GM23338 (cell line): ENCODE results near the gene SERTAD3. TPM values are rescaled to one million over a fixed set of nuclear protein-coding genes. Genes with fewer than 3 reads are reported as not detected.

Source experiments
- ATAC-seq: fragments of 200-7000 bp; cut with Tn5 transposase; 3 replicates; pipeline ENCODE4 v1.9.1; 2020
- DNase-seq: peaks from one replicate; pipeline ENCODE4 v3.0.0-alpha.2; 2015; ENCODE audit warnings: low spot score
- H2AFZ ChIP-seq: fragments of 200-600 bp; sonication (generic); 2 replicates; pipeline ENCODE4 v1.8.0; 2016; ENCODE audit warnings: antibody characterized with exemption, mild to moderate bottlenecking, moderate library complexity
- H3F3A ChIP-seq: fragments of 200-600 bp; sonication (generic); replicated peaks from 2 replicates; pipeline ENCODE4 v1.8.0; 2017; ENCODE audit warnings: antibody characterized with exemption, mixed run types, low read depth
- H3K27ac ChIP-seq: fragments of 200-600 bp; sonication (generic); 2 replicates; pipeline ENCODE4 v1.6.1; 2016; ENCODE audit warnings: low read depth
- H3K27me3 ChIP-seq: fragments of 200-600 bp; sonication (generic); 2 replicates; pipeline ENCODE4 v1.8.0; 2016; ENCODE audit warnings: mild to moderate bottlenecking, mixed run types, moderate library complexity; ENCODE audit not compliant: insufficient read depth
- H3K36me3 ChIP-seq: fragments of 200-600 bp; sonication (generic); 2 replicates; pipeline ENCODE4 v1.8.0; 2016; ENCODE audit warnings: mild to moderate bottlenecking; ENCODE audit not compliant: insufficient read depth
- H3K4me1 ChIP-seq: fragments of 200-600 bp; sonication (generic); 2 replicates; pipeline ENCODE4 v1.8.0; 2016; ENCODE audit warnings: mild to moderate bottlenecking, moderate library complexity; ENCODE audit not compliant: insufficient read depth
- H3K4me2 ChIP-seq: fragments of 200-600 bp; sonication (generic); 2 replicates; pipeline ENCODE4 v1.7.1; 2017; ENCODE audit warnings: mixed run types
- H3K4me3 ChIP-seq: fragments of 200-600 bp; sonication (generic); 2 replicates; pipeline ENCODE4 v1.6.1; 2016; ENCODE audit warnings: mixed run types
- H3K79me2 ChIP-seq: fragments of 200-600 bp; sonication (generic); replicated peaks from 2 replicates; pipeline ENCODE4 v1.8.0; 2017; ENCODE audit warnings: mild to moderate bottlenecking; ENCODE audit not compliant: insufficient read depth
- H3K9me2 ChIP-seq: fragments of 200-600 bp; sonication (generic); 2 replicates; pipeline ENCODE4 v1.8.0; 2017; ENCODE audit not compliant: insufficient read depth
- H4K20me1 ChIP-seq: fragments of 200-600 bp; sonication (generic); replicated peaks from 2 replicates; pipeline ENCODE4 v1.8.0; 2017; ENCODE audit warnings: mild to moderate bottlenecking; ENCODE audit not compliant: insufficient read depth
- H3K27ac Mint-ChIP-seq: 2 replicates; pipeline ENCODE4 v1.8.0; 2020; ENCODE audit warnings: inconsistent platforms, mild to moderate bottlenecking, moderate library complexity, mixed read lengths
- H3K27me3 Mint-ChIP-seq: 3 replicates; pipeline ENCODE4 v1.8.0; 2022; ENCODE audit warnings: low read depth, mild to moderate bottlenecking, moderate library complexity, mixed read lengths, inconsistent platforms; ENCODE audit not compliant: insufficient read depth, poor library complexity
- H3K36me3 Mint-ChIP-seq: 3 replicates; pipeline ENCODE4 v1.8.0; 2021; ENCODE audit warnings: low read depth, mild to moderate bottlenecking, inconsistent platforms, moderate library complexity, mixed read lengths
- H3K4me1 Mint-ChIP-seq: 3 replicates; pipeline ENCODE4 v1.8.0; 2020; ENCODE audit warnings: mild to moderate bottlenecking, inconsistent platforms, mixed read lengths
- H3K4me3 Mint-ChIP-seq: 3 replicates; pipeline ENCODE4 v1.8.0; 2021; ENCODE audit warnings: moderate library complexity, mild to moderate bottlenecking, inconsistent platforms, mixed read lengths
- H3K9me3 Mint-ChIP-seq: 3 replicates; pipeline ENCODE4 v1.8.0; 2020; ENCODE audit warnings: moderate library complexity, mild to moderate bottlenecking, inconsistent platforms, mixed read lengths
- CREB1 ChIP-seq: fragments of 250-450 bp; sonication (Bioruptor Pico); IDR thresholded peaks from 2 replicates; pipeline ENCODE4 v1.5.0; 2020; ENCODE audit warnings: low read depth, mild to moderate bottlenecking, moderate library complexity
- EZH2 ChIP-seq: fragments of 200-600 bp; sonication (generic); IDR thresholded peaks from one replicate; pipeline ENCODE4 v1.8.0; 2017; ENCODE audit warnings: antibody characterized with exemption, mild to moderate bottlenecking, low read depth; ENCODE audit not compliant: unreplicated experiment
- EZH2phosphoT487 ChIP-seq: fragments of 200-600 bp; sonication (generic); IDR thresholded peaks from one replicate; pipeline ENCODE4 v1.8.1; 2018; ENCODE audit warnings: antibody characterized with exemption; ENCODE audit not compliant: unreplicated experiment
- JUNB ChIP-seq: IDR thresholded peaks from one replicate; pipeline ENCODE4 v1.6.1; 2016; ENCODE audit warnings: antibody characterized with exemption; ENCODE audit not compliant: unreplicated experiment
- NANOG ChIP-seq: IDR thresholded peaks from 2 replicates; pipeline ENCODE4 v1.6.1; 2016; ENCODE audit warnings: antibody characterized with exemption, borderline replicate concordance
- POLR2AphosphoS5 ChIP-seq: IDR thresholded peaks from 2 replicates; pipeline ENCODE4 v1.6.1; 2016; ENCODE audit warnings: antibody characterized with exemption, low read depth
- polyA plus RNA-seq: library from polyadenylated mRNA; unstranded; fragments of >200 nt; fragmentation: Nextera tagmentation; extraction: Ambion mirVana; gene quantifications from 2 replicates; pipeline ENCODE4 v1.2.1, GENCODE V29; 2016
- total RNA-seq: library from RNA; depleted of rRNA; stranded (reverse); fragments of >200 nt; shearing (Covaris generic); gene quantifications from 2 replicates; pipeline ENCODE4 v1.2.3, GENCODE V29; 2014
- TF ChIP-seq, protein P1 (sequence below): fragments of 250-450 bp; sonication (Bioruptor Pico); IDR thresholded peaks from 2 replicates; pipeline ENCODE4 v1.5.0; 2020; ENCODE audit warnings: mild to moderate bottlenecking, moderate library complexity
- TF ChIP-seq, protein P2 (sequence below): IDR thresholded peaks from 2 replicates; pipeline ENCODE4 v1.6.1; 2016; ENCODE audit warnings: antibody characterized with exemption
- TF ChIP-seq, protein P3 (sequence below): IDR thresholded peaks from one replicate; pipeline ENCODE4 v1.6.1; 2018; ENCODE audit warnings: antibody characterized with exemption; ENCODE audit not compliant: unreplicated experiment
- TF ChIP-seq, protein P4 (sequence below), 2 experiments: fragments of 200-600 bp in 1 of 2; sonication (generic) in 1 of 2; conservative IDR thresholded peaks; 2 replicates each; pipeline versions ENCODE4 v1.5.1 to v1.6.1; 2016 to 2017; ENCODE audit warnings: antibody characterized with exemption in 2 of 2, low read depth in 2 of 2, mild to moderate bottlenecking in 2 of 2, moderate library complexity in 1 of 2

SERTAD3 gene
- total and polyA plus RNA-seq, 2 experiments from 2014 or later, result 15.4 to 24.1 TPM

DNA sequence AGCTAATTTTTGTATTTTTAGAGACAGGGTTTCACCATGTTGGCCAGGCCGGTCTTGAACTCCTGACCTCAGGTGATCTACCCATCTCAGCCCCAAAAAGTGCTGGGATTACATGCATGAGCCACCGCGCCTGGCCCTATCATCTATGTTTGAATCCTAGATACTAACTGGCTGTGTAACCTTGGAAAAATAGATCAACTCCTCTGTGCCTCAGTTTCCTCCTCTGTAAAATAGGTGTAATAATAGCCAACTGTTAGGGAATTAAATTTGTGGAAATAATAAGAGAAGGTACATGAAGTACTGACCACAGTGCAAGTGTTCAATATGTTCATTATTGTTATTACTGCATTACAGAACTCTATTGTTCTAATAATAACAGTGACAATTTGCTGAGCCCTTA is 27.0 kb upstream of the SERTAD3 start (continued):
- TF ChIP-seq CREB1 (CRISPR knock-in tag) (no peak), JUNB (no peak), POLR2AphosphoS5 (no peak)
- TF ChIP-seq, protein P1, sequence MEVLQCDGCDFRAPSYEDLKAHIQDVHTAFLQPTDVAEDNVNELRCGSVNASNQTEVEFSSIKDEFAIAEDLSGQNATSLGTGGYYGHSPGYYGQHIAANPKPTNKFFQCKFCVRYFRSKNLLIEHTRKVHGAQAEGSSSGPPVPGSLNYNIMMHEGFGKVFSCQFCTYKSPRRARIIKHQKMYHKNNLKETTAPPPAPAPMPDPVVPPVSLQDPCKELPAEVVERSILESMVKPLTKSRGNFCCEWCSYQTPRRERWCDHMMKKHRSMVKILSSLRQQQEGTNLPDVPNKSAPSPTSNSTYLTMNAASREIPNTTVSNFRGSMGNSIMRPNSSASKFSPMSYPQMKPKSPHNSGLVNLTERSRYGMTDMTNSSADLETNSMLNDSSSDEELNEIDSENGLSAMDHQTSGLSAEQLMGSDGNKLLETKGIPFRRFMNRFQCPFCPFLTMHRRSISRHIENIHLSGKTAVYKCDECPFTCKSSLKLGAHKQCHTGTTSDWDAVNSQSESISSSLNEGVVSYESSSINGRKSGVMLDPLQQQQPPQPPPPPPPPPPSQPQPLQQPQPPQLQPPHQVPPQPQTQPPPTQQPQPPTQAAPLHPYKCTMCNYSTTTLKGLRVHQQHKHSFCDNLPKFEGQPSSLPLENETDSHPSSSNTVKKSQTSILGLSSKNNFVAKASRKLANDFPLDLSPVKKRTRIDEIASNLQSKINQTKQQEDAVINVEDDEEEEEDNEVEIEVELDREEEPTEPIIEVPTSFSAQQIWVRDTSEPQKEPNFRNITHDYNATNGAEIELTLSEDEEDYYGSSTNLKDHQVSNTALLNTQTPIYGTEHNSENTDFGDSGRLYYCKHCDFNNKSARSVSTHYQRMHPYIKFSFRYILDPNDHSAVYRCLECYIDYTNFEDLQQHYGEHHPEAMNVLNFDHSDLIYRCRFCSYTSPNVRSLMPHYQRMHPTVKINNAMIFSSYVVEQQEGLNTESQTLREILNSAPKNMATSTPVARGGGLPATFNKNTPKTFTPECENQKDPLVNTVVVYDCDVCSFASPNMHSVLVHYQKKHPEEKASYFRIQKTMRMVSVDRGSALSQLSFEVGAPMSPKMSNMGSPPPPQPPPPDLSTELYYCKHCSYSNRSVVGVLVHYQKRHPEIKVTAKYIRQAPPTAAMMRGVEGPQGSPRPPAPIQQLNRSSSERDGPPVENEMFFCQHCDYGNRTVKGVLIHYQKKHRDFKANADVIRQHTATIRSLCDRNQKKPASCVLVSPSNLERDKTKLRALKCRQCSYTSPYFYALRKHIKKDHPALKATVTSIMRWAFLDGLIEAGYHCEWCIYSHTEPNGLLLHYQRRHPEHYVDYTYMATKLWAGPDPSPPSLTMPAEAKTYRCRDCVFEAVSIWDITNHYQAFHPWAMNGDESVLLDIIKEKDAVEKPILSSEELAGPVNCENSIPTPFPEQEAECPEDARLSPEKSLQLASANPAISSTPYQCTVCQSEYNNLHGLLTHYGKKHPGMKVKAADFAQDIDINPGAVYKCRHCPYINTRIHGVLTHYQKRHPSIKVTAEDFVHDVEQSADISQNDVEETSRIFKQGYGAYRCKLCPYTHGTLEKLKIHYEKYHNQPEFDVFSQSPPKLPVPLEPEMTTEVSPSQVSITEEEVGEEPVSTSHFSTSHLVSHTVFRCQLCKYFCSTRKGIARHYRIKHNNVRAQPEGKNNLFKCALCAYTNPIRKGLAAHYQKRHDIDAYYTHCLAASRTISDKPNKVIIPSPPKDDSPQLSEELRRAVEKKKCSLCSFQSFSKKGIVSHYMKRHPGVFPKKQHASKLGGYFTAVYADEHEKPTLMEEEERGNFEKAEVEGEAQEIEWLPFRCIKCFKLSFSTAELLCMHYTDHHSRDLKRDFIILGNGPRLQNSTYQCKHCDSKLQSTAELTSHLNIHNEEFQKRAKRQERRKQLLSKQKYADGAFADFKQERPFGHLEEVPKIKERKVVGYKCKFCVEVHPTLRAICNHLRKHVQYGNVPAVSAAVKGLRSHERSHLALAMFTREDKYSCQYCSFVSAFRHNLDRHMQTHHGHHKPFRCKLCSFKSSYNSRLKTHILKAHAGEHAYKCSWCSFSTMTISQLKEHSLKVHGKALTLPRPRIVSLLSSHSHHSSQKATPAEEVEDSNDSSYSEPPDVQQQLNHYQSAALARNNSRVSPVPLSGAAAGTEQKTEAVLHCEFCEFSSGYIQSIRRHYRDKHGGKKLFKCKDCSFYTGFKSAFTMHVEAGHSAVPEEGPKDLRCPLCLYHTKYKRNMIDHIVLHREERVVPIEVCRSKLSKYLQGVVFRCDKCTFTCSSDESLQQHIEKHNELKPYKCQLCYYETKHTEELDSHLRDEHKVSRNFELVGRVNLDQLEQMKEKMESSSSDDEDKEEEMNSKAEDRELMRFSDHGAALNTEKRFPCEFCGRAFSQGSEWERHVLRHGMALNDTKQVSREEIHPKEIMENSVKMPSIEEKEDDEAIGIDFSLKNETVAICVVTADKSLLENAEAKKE (CRISPR knock-in tag), result no peak

DNA sequence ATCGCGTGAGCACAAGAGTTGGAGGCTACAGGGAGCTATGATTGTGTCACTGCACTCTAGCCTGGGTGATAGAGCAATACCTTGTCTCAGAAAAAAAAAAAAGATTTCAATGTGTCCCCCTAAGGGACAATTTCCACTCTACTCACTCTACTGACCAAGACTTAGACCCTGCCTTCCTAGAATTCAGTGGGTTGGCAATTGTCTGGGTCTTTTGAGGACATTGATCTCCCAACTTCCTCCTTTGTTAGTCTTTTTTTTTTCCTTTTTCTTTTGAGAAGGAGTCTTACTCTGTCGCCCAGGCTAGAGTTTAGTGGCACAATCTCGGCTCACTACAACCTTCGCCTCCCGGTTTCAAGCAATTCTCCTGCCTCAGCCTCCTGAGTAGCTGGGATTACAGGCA is 24.9 kb upstream of the SERTAD3 start:
- Histone ChIP-seq H3K27me3 (peaks cover 36% of the 10 kb centered on the region), H3K4me2 (no peak overlapping the region), H4K20me1 (no peaks in the 10 kb centered on the region), H3F3A (peaks cover 3% of the 10 kb centered on the region; the same call in 1 of the 2 replicates), H3K27ac (no peak overlapping the region), H2AFZ (no peak overlapping the region), H3K4me3 (no peak overlapping the region), H3K79me2 (no peaks in the 10 kb centered on the region), H3K4me1 (no peaks in the 10 kb centered on the region; the same call in 1 of the 2 replicates), H3K36me3 (no peaks in the 10 kb centered on the region), H3K9me2 (no peaks in the 10 kb centered on the region)
- Mint-ChIP-seq H3K9me3 (no peaks in the 10 kb centered on the region; the same call in 2 of the 3 replicates), H3K27ac (no peak overlapping the region), H3K36me3 (no peaks in the 10 kb centered on the region; the same call in 2 of the 3 replicates), H3K4me1 (peaks cover 13% of the 10 kb centered on the region), H3K4me3 (no peak overlapping the region), H3K27me3 (peaks cover 34% of the 10 kb centered on the region)
- TF ChIP-seq NANOG, result no peak
- TF ChIP-seq, protein P2, sequence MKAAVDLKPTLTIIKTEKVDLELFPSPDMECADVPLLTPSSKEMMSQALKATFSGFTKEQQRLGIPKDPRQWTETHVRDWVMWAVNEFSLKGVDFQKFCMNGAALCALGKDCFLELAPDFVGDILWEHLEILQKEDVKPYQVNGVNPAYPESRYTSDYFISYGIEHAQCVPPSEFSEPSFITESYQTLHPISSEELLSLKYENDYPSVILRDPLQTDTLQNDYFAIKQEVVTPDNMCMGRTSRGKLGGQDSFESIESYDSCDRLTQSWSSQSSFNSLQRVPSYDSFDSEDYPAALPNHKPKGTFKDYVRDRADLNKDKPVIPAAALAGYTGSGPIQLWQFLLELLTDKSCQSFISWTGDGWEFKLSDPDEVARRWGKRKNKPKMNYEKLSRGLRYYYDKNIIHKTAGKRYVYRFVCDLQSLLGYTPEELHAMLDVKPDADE, result no peak
- TF ChIP-seq JUNB, result no peak
- TF ChIP-seq, protein P3, sequence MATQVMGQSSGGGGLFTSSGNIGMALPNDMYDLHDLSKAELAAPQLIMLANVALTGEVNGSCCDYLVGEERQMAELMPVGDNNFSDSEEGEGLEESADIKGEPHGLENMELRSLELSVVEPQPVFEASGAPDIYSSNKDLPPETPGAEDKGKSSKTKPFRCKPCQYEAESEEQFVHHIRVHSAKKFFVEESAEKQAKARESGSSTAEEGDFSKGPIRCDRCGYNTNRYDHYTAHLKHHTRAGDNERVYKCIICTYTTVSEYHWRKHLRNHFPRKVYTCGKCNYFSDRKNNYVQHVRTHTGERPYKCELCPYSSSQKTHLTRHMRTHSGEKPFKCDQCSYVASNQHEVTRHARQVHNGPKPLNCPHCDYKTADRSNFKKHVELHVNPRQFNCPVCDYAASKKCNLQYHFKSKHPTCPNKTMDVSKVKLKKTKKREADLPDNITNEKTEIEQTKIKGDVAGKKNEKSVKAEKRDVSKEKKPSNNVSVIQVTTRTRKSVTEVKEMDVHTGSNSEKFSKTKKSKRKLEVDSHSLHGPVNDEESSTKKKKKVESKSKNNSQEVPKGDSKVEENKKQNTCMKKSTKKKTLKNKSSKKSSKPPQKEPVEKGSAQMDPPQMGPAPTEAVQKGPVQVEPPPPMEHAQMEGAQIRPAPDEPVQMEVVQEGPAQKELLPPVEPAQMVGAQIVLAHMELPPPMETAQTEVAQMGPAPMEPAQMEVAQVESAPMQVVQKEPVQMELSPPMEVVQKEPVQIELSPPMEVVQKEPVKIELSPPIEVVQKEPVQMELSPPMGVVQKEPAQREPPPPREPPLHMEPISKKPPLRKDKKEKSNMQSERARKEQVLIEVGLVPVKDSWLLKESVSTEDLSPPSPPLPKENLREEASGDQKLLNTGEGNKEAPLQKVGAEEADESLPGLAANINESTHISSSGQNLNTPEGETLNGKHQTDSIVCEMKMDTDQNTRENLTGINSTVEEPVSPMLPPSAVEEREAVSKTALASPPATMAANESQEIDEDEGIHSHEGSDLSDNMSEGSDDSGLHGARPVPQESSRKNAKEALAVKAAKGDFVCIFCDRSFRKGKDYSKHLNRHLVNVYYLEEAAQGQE, result no peak
- no peak for TF ChIP-seq CREB1 (CRISPR knock-in tag)
- TF ChIP-seq EZH2, result no peak
- TF ChIP-seq EZH2phosphoT487, result no peak
- TF ChIP-seq, protein P4, sequence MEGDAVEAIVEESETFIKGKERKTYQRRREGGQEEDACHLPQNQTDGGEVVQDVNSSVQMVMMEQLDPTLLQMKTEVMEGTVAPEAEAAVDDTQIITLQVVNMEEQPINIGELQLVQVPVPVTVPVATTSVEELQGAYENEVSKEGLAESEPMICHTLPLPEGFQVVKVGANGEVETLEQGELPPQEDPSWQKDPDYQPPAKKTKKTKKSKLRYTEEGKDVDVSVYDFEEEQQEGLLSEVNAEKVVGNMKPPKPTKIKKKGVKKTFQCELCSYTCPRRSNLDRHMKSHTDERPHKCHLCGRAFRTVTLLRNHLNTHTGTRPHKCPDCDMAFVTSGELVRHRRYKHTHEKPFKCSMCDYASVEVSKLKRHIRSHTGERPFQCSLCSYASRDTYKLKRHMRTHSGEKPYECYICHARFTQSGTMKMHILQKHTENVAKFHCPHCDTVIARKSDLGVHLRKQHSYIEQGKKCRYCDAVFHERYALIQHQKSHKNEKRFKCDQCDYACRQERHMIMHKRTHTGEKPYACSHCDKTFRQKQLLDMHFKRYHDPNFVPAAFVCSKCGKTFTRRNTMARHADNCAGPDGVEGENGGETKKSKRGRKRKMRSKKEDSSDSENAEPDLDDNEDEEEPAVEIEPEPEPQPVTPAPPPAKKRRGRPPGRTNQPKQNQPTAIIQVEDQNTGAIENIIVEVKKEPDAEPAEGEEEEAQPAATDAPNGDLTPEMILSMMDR (conservative IDR thresholded peaks at IDR 0.05; ENCODE audit: low read depth in 2 of 2), result no peak
- DNase-seq (no peak), ATAC-seq (no peak)
